Tibial artery (tissue), 4 donors: ENCODE results near the gene JUNB.

Experiments used
- DNase-seq, 2 donors: peaks; one replicate each; pipeline ENCODE4 v3.0.0-alpha.2; 2019
- H3K27ac ChIP-seq, 2 donors: fragments of 200-600 bp; sonication (generic) in 1 of 2; 1 replicate in 1 of 2; 2 replicates in 1 of 2; pipeline ENCODE4 v1.5.1; 2018 to 2019; ENCODE audit warnings: mild to moderate bottlenecking in 1 of 2
- H3K27me3 ChIP-seq, 2 donors: fragments of 200-600 bp; sonication (generic) in 1 of 2; one replicate each; pipeline versions ENCODE4 v1.5.1 to v1.6.0; 2016 to 2019
- H3K36me3 ChIP-seq, 3 donors: fragments of 200-600 bp; sonication (generic) in 2 of 3; one replicate each; pipeline ENCODE4 v1.5.1; 2016 to 2019; ENCODE audit warnings: mild to moderate bottlenecking in 2 of 3
- H3K4me1 ChIP-seq, 4 donors: fragments of 200-600 bp; sonication (generic) in 2 of 4; 1 replicate in 3 of 4; 2 replicates in 1 of 4; pipeline ENCODE4 v1.5.1; 2016 to 2019
- H3K4me3 ChIP-seq, 2 donors: fragments of 200-600 bp; sonication (generic) in 1 of 2; 1 replicate in 1 of 2; 2 replicates in 1 of 2; pipeline ENCODE4 v1.5.1; 2018 to 2019; ENCODE audit warnings: mild to moderate bottlenecking in 2 of 2
- H3K9me3 ChIP-seq, 3 donors: fragments of 200-600 bp; sonication (generic) in 1 of 3; one replicate each; pipeline ENCODE4 v1.5.1; 2016 to 2019
- CTCF ChIP-seq, 2 experiments: fragments of 200-600 bp in 1 of 2; fragments of 450-650 bp in 1 of 2; IDR thresholded peaks; one replicate each; pipeline ENCODE4 v1.5.1; 2017 to 2019; ENCODE audit warnings: antibody characterized with exemption in 2 of 2, mild to moderate bottlenecking in 1 of 2, moderate library complexity in 1 of 2
- intact Hi-C: fragments of 100-400 bp; cut with DNase I; formaldehyde crosslinking; loops from one replicate; pipeline ENCODE4 v1.15.0; 2023; ENCODE audit warnings: low total_unique reads

JUNB gene

GRCh38 chr19:12757544-12758274, 33.6 kb upstream of the JUNB start:
- Histone ChIP-seq H3K4me3 (peak overlapping the region; percentile 41 to 51), H3K27ac (peak overlapping the region; percentile 45 to 66), H3K9me3 (no peaks in the 10 kb centered on the region), H3K27me3 (peaks cover 0 to 10% of the 10 kb centered on the region in 2 donors), H3K4me1 (peaks cover 0 to 12% (median 11%) of the 10 kb centered on the region in 4 donors), H3K36me3 (peaks cover 0 to 8% (median 0%) of the 10 kb centered on the region in 3 donors)
- peak; percentile 83 to 88 for TF ChIP-seq CTCF (IDR thresholded peaks at IDR 0.05)
- intact Hi-C loops = no loop called here
- DNase-seq = peak; percentile 59 to 80

GRCh38 chr19:12759686-12760085, 31.6 kb upstream of the JUNB start:
- no peak for DNase-seq
- Histone ChIP-seq H3K4me1 (peaks cover 0 to 12% (median 11%) of the 10 kb centered on the region in 4 donors), H3K27me3 (no peaks in the 10 kb centered on the region), H3K9me3 (no peaks in the 10 kb centered on the region), H3K4me3 (no peak overlapping the region), H3K27ac (no peak overlapping the region), H3K36me3 (peaks cover 0 to 27% (median 14%) of the 10 kb centered on the region in 3 donors)
- no peak for TF ChIP-seq CTCF (IDR thresholded peaks at IDR 0.05)
- intact Hi-C loops = no loop called here

GRCh38 chr19:12763100-12763499, 28.2 kb upstream of the JUNB start:
- Histone ChIP-seq H3K27me3 (no peaks in the 10 kb centered on the region), H3K4me3 (no peak overlapping the region), H3K4me1 (peaks cover 0 to 8% (median 2%) of the 10 kb centered on the region in 4 donors), H3K36me3 (peaks cover 0 to 44% (median 16%) of the 10 kb centered on the region in 3 donors), H3K27ac (no peak overlapping the region), H3K9me3 (no peaks in the 10 kb centered on the region)
- no peak for DNase-seq
- intact Hi-C loops = no loop called here
- no peak for TF ChIP-seq CTCF (IDR thresholded peaks at IDR 0.05)

GRCh38 chr19:12764698-12765097, 26.6 kb upstream of the JUNB start:
- intact Hi-C loops = loop anchor here (5.0 kb wide), 1 partner anchor 83 kb away; no protein-coding TSS in a partner anchor
- Histone ChIP-seq H3K27me3 (no peaks in the 10 kb centered on the region), H3K36me3 (peaks cover 0 to 49% (median 16%) of the 10 kb centered on the region in 3 donors), H3K9me3 (no peaks in the 10 kb centered on the region), H3K4me1 (peaks cover 0 to 8% (median 2%) of the 10 kb centered on the region in 4 donors), H3K4me3 (no peak overlapping the region), H3K27ac (no peak overlapping the region)
- no peak for TF ChIP-seq CTCF (IDR thresholded peaks at IDR 0.05)
- DNase-seq = no peak

- peak; percentile 72 to 86 for DNase-seq
- intact Hi-C loops = loop anchor here (2.0 to 5.0 kb wide), 2 partner anchors 31 to 81 kb away; no protein-coding TSS in a partner anchor
- TF ChIP-seq CTCF (IDR thresholded peaks at IDR 0.05) = peak; percentile 67 to 77
- Histone ChIP-seq H3K27ac (peak overlapping the region in 1 of 2 donors; percentile 27), H3K4me3 (peak overlapping the region; percentile 39 to 40), H3K4me1 (peaks cover 0 to 8% (median 2%) of the 10 kb centered on the region in 4 donors), H3K27me3 (no peaks in the 10 kb centered on the region), H3K9me3 (no peaks in the 10 kb centered on the region), H3K36me3 (peaks cover 0 to 63% (median 16%) of the 10 kb centered on the region in 3 donors)
These were observed 25.2 kb upstream of the JUNB start for GRCh38 chr19:12766051-12766521.
